Right lobe of liver (tissue), 6 donors: ENCODE measurements around the gene GNPDA1. TPM values are rescaled to one million over a fixed set of nuclear protein-coding genes. Genes with fewer than 3 reads are reported as not detected.

Experiments
- ATAC-seq, 4 donors: fragments of 200-7000 bp; cut with Tn5 transposase; one replicate each; pipeline ENCODE4 v1.9.1; 2020; ENCODE audit warnings: mild to moderate bottlenecking in 4 of 4, moderate library complexity in 4 of 4
- DNase-seq, 3 donors: peaks; one replicate each; pipeline ENCODE4 v3.0.0-alpha.2; 2020
- H3K27ac ChIP-seq, 3 donors: fragments of 200-600 bp; one replicate each; pipeline ENCODE4 v1.8.0; 2022
- H3K27me3 ChIP-seq, 2 donors: fragments of 200-600 bp; one replicate each; pipeline ENCODE4 v1.8.0; 2022
- H3K36me3 ChIP-seq, 4 donors: fragments of 200-600 bp; sonication (generic) in 1 of 4; one replicate each; pipeline versions ENCODE4 v1.5.1 to v1.8.0; 2017 to 2022; ENCODE audit warnings: control low read depth in 1 of 4
- H3K4me1 ChIP-seq, 4 donors: fragments of 200-600 bp; sonication (generic) in 1 of 4; one replicate each; pipeline versions ENCODE4 v1.5.1 to v1.8.0; 2017 to 2022; ENCODE audit warnings: control low read depth in 1 of 4
- H3K4me3 ChIP-seq, 3 donors: fragments of 200-600 bp; one replicate each; pipeline ENCODE4 v1.8.0; 2022
- H3K9me3 ChIP-seq, 4 donors: fragments of 200-600 bp; sonication (generic) in 1 of 4; one replicate each; pipeline versions ENCODE4 v1.5.1 to v1.8.0; 2017 to 2022; ENCODE audit warnings: control low read depth in 1 of 4
- POLR2A ChIP-seq: fragments of 450-650 bp; IDR thresholded peaks from one replicate; pipeline ENCODE4 v1.6.1; 2017; ENCODE audit warnings: antibody characterized with exemption, mild to moderate bottlenecking
- WGBS: methylation state at CpG from one replicate; pipeline ENCODE4 v1.1.6; 2018; ENCODE audit warnings: low coverage, low lambda C conversion rate; ENCODE audit not compliant: insufficient coverage; ENCODE audit errors: missing lambda C conversion rate; 5-methylcytosine and 5-hydroxymethylcytosine counted together
- intact Hi-C, 2 donors: fragments of 100-400 bp; cut with DNase I; formaldehyde crosslinking; loops; one replicate each; pipeline versions ENCODE4 v1.11.2 to v1.14.1; 2022
- total RNA-seq, 6 experiments: library from RNA; depleted of rRNA in 2 of 6; stranded (reverse); fragments of >200 nt in 2 of 6; fragmentation: NEBNext Ultra II Directional in 3 of 6; extraction: Animal tissue kit (Norgen Biotek cat#: 25700) in 3 of 6; gene quantifications; one replicate each; pipeline versions ENCODE4 v1.1.0 to v1.2.4, GENCODE V29; 2016 to 2023
- TF ChIP-seq, protein P1 (sequence below), 4 donors: fragments of 200-600 bp in 3 of 4; fragments of 450-650 bp in 1 of 4; IDR thresholded peaks; one replicate each; pipeline versions ENCODE4 v1.5.1 to v1.8.0; 2016 to 2022; ENCODE audit warnings: antibody characterized with exemption in 4 of 4, mild to moderate bottlenecking in 2 of 4
- donor health status: DM: no; HTN: yes; CAD: no.
- donor health status: DM: no; HTN: no; CAD: no.
- donor health status: DM: no; HTN: no; CAD: no.
- donor health status: DM: no; HTN: yes; CAD: no.
- donor health status: DM: no; HTN: yes; CAD: no.

GNPDA1 gene
- total RNA-seq, 6 experiments from 2014 or later, result 6.3 to 22.1 (median 14.9) TPM

GRCh38 chr5:142024771-142025304 lies 12.0 kb upstream of the GNPDA1 start:
- intact Hi-C loops, result no loop called here
- peak overlapping the region; percentile 53 to 67 (median 57) for H3K27ac ChIP-seq

DNA sequence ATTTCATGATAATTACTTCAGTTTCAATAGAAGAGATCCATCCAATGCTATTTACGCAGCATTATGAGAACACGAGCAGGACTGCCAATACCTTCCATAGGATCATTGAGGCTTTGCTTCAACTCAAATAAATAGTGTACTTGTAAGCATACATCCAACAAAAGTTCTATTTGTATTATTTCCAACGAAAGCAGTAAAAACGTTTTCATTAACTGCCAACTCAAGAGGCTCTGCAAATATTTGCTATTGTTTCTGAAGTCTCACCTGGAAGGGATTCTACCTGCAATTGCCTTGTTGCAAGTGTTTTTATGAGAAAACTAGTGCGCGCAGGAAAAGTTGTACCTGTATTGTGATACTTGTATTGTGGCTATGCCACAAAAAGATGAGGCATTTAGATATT lies 11.0 kb upstream of the GNPDA1 start:
- no peak overlapping the region for H3K27ac ChIP-seq
- DNase-seq, result no peak
- peaks cover 0 to 7% (median 0%) of the 10 kb centered on the region in 4 donors for H3K4me1 ChIP-seq
- no peak for ATAC-seq
- H3K36me3 ChIP-seq, result no peaks in the 10 kb centered on the region
- 70% methylated on average over 6 of the region's 6 CpGs for WGBS
- H3K4me3 ChIP-seq, result no peak overlapping the region
- TF ChIP-seq, protein P1, sequence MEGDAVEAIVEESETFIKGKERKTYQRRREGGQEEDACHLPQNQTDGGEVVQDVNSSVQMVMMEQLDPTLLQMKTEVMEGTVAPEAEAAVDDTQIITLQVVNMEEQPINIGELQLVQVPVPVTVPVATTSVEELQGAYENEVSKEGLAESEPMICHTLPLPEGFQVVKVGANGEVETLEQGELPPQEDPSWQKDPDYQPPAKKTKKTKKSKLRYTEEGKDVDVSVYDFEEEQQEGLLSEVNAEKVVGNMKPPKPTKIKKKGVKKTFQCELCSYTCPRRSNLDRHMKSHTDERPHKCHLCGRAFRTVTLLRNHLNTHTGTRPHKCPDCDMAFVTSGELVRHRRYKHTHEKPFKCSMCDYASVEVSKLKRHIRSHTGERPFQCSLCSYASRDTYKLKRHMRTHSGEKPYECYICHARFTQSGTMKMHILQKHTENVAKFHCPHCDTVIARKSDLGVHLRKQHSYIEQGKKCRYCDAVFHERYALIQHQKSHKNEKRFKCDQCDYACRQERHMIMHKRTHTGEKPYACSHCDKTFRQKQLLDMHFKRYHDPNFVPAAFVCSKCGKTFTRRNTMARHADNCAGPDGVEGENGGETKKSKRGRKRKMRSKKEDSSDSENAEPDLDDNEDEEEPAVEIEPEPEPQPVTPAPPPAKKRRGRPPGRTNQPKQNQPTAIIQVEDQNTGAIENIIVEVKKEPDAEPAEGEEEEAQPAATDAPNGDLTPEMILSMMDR (IDR thresholded peaks at IDR 0.05), result no peak
- TF ChIP-seq POLR2A, result no peak
- no peaks in the 10 kb centered on the region for H3K27me3 ChIP-seq
- no peaks in the 10 kb centered on the region for H3K9me3 ChIP-seq
- intact Hi-C loops, result no loop called here

More at GRCh38 chr5:142024771-142025304, 12.0 kb upstream of the GNPDA1 start:
- Histone ChIP-seq H3K36me3 (no peaks in the 10 kb centered on the region), H3K9me3 (no peaks in the 10 kb centered on the region), H3K4me1 (peaks cover 0 to 7% (median 0%) of the 10 kb centered on the region in 4 donors), H3K4me3 (peak overlapping the region; percentile 0 to 57 (median 45)), H3K27me3 (no peaks in the 10 kb centered on the region)
- ATAC-seq, result peak; percentile 99 to 100 (median 100)
- peak; percentile 61 for TF ChIP-seq POLR2A
- TF ChIP-seq, protein P1 (IDR thresholded peaks at IDR 0.05), result no peak
- WGBS, result 2% methylated on average over 18 of the region's 26 CpGs
- DNase-seq, result peak; percentile 87 to 91 (median 90)

GRCh38 chr5:142020122-142020659 lies 7.4 kb upstream of the GNPDA1 start:
- Histone ChIP-seq H3K36me3 (no peaks in the 10 kb centered on the region), H3K4me3 (no peak overlapping the region), H3K27ac (no peak overlapping the region), H3K4me1 (peaks cover 0 to 7% (median under 1%) of the 10 kb centered on the region in 4 donors), H3K9me3 (no peaks in the 10 kb centered on the region), H3K27me3 (no peaks in the 10 kb centered on the region)
- 79% methylated on average over 1 of the region's 1 CpG for WGBS
- intact Hi-C loops, result no loop called here
- ATAC-seq (no peak), DNase-seq (no peak)
- no peak for TF ChIP-seq POLR2A
- TF ChIP-seq, protein P1 (IDR thresholded peaks at IDR 0.05), result no peak

GRCh38 chr5:142017832-142018427 lies 5.1 kb upstream of the GNPDA1 start:
- H3K36me3 ChIP-seq, result no peaks in the 10 kb centered on the region
- H3K4me3 ChIP-seq, result no peak overlapping the region
- TF ChIP-seq, protein P1 (IDR thresholded peaks at IDR 0.05), result no peak
- no peak for TF ChIP-seq POLR2A
- WGBS, result 62% methylated on average over 4 of the region's 5 CpGs
- no peak overlapping the region for H3K27ac ChIP-seq
- no peak for DNase-seq
- no peaks in the 10 kb centered on the region for H3K27me3 ChIP-seq
- ATAC-seq, result no peak
- intact Hi-C loops, result loop anchor here in 1 of 2 donors (10.0 kb wide), 1 partner anchor 117 kb away; no protein-coding TSS in a partner anchor
- no peaks in the 10 kb centered on the region for H3K9me3 ChIP-seq
- H3K4me1 ChIP-seq, result peaks cover 0 to 22% (median 9%) of the 10 kb centered on the region in 4 donors
